Measurements from ENCODE around the gene TMCO6. TPM values are rescaled to one million over a fixed set of nuclear protein-coding genes. Genes with fewer than 3 reads are reported as not detected.

Gene TMCO6
- total RNA-seq, 1 experiment from 2014 or later: 24.1 TPM

GRCh38 chr5:140631831-140632365 is 7.4 kb upstream of the TMCO6 start:
- no TSS peak for BruUV-seq (replicated peaks)
- Histone ChIP-seq H3K27me3 (replicated peaks; ENCODE audit: insufficient read depth, low read depth, low read length, poor library complexity) (peaks cover 17% of the 10 kb centered on the region), H3K27ac (ENCODE audit: low read depth, low read length, poor library complexity, severe bottlenecking) (no peak overlapping the region), H3K9me3 (ENCODE audit: low read depth, low read length, poor library complexity, severe bottlenecking) (peaks cover 20% of the 10 kb centered on the region), H3K4me1 (ENCODE audit: insufficient read depth, low read length, poor library complexity, severe bottlenecking) (no peaks in the 10 kb centered on the region), H3K36me3 (ENCODE audit: insufficient read depth, low read length, poor library complexity, severe bottlenecking) (no peaks in the 10 kb centered on the region), H3K4me3 (ENCODE audit: low read depth, low read length, poor library complexity, severe bottlenecking) (peak overlapping the region; percentile 40)
- TF ChIP-seq, protein P1, sequence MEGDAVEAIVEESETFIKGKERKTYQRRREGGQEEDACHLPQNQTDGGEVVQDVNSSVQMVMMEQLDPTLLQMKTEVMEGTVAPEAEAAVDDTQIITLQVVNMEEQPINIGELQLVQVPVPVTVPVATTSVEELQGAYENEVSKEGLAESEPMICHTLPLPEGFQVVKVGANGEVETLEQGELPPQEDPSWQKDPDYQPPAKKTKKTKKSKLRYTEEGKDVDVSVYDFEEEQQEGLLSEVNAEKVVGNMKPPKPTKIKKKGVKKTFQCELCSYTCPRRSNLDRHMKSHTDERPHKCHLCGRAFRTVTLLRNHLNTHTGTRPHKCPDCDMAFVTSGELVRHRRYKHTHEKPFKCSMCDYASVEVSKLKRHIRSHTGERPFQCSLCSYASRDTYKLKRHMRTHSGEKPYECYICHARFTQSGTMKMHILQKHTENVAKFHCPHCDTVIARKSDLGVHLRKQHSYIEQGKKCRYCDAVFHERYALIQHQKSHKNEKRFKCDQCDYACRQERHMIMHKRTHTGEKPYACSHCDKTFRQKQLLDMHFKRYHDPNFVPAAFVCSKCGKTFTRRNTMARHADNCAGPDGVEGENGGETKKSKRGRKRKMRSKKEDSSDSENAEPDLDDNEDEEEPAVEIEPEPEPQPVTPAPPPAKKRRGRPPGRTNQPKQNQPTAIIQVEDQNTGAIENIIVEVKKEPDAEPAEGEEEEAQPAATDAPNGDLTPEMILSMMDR (conservative IDR thresholded peaks at IDR 0.05; ENCODE audit: low read depth, low read length): no peak
- TF ChIP-seq EZH2 (IDR thresholded peaks at IDR 0.05; ENCODE audit: borderline replicate concordance, low read depth, low read length, poor library complexity, severe bottlenecking): no peak
- DNase-seq (ENCODE audit: low spot score): no peak
- intact Hi-C loops (cut with micrococcal nuclease; ENCODE audit: unreplicated experiment): no loop called here
- POLR2A ChIA-PET (ENCODE audit: low non-redundant PET): no interaction called here
- CTCF ChIA-PET: no interaction called here

DNA sequence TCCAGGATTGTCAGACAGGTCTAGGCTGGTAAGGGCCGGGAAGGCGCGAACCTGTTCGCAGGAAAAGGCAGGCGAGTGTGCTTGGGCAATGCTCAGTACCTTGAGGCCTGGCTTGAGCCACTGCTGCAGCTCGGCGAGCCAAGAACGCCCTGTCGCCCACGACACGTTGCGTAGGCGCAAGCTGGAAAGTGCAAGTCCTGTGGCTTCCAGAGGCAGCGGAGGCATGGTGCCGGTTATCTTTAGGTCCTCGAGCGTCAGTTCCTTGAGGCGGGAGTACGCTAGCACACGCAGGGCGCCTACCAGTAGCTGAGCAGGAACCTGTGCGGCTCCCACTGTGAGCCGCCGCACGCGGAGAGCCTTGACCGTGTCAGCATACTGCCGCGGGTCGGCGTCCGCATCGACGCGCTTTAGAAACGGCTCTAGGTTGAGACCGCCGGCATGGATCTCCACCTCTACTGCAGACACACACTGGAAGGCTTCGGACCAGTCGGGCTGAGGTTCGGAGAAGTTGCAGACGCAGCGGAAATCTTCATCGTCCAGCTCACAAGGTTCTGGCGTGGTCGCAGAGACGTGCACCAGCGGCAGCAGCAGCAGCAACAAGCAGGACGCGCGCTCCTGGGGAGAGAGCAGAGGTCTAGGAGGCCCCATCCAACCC is 6.8 kb upstream of the TMCO6 start:
- BruUV-seq (replicated peaks): no TSS peak
- TF ChIP-seq, protein P1 (conservative IDR thresholded peaks at IDR 0.05; ENCODE audit: low read depth, low read length): no peak
- no peak for TF ChIP-seq EZH2 (IDR thresholded peaks at IDR 0.05; ENCODE audit: borderline replicate concordance, low read depth, low read length, poor library complexity, severe bottlenecking)
- ChIA-PET POLR2A (ENCODE audit: low non-redundant PET) (no interaction called here), CTCF (no interaction called here)
- H3K27me3 ChIP-seq (replicated peaks; ENCODE audit: insufficient read depth, low read depth, low read length, poor library complexity): peaks cover 17% of the 10 kb centered on the region
- intact Hi-C loops (cut with micrococcal nuclease; ENCODE audit: unreplicated experiment): no loop called here
- no peaks in the 10 kb centered on the region for H3K36me3 ChIP-seq (ENCODE audit: insufficient read depth, low read length, poor library complexity, severe bottlenecking)
- peak overlapping the region; percentile 40 for H3K4me3 ChIP-seq (ENCODE audit: low read depth, low read length, poor library complexity, severe bottlenecking)
- H3K27ac ChIP-seq (ENCODE audit: low read depth, low read length, poor library complexity, severe bottlenecking): no peak overlapping the region
- H3K4me1 ChIP-seq (ENCODE audit: insufficient read depth, low read length, poor library complexity, severe bottlenecking): no peaks in the 10 kb centered on the region
- peaks cover 14% of the 10 kb centered on the region for H3K9me3 ChIP-seq (ENCODE audit: low read depth, low read length, poor library complexity, severe bottlenecking)
- DNase-seq (ENCODE audit: low spot score): peak; percentile 33

DNA sequence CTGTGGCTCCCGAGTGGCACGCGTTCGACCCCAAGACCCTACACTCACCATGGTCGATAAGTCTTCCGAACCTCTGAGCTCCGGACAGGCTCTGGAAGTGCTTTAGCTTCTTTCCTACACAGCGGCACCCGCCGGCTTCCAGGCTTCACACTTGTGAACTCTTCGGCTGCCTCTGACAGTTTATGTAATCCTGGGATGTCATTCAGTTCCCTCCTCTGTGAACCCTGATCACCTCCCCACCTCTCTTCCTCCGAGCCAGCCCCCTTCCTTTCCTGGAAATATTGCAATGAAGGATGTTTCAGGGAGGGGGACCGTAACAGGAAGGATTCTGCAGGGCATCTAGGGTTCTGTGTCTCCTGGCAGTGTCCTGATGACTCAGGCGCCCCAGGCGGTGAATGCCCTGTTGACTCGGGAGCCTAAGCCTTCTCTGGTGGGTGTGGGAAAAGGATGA is 6.2 kb upstream of the TMCO6 start, which contains the start of gene CD14:
CD14 (minus strand) TSS at position 155 of the 451 bp plus-strand sequence; CDS start at position 51, 104 bp downstream.
- peak; percentile 38 for DNase-seq (ENCODE audit: low spot score)
- Histone ChIP-seq H3K36me3 (ENCODE audit: insufficient read depth, low read length, poor library complexity, severe bottlenecking) (no peaks in the 10 kb centered on the region), H3K9me3 (ENCODE audit: low read depth, low read length, poor library complexity, severe bottlenecking) (peaks cover 9% of the 10 kb centered on the region), H3K4me3 (ENCODE audit: low read depth, low read length, poor library complexity, severe bottlenecking) (peak within 1 kb of the TSS; percentile 40), H3K4me1 (ENCODE audit: insufficient read depth, low read length, poor library complexity, severe bottlenecking) (no peaks in the 10 kb centered on the region), H3K27me3 (replicated peaks; ENCODE audit: insufficient read depth, low read depth, low read length, poor library complexity) (peaks cover 17% of the 10 kb centered on the region), H3K27ac (ENCODE audit: low read depth, low read length, poor library complexity, severe bottlenecking) (no peak within 1 kb of the TSS)
- no TSS peak for BruUV-seq (replicated peaks)
- intact Hi-C loops (cut with micrococcal nuclease; ENCODE audit: unreplicated experiment): no loop called here
- ChIA-PET CTCF (no interaction called here), POLR2A (ENCODE audit: low non-redundant PET) (no interaction called here)
- TF ChIP-seq, protein P1 (conservative IDR thresholded peaks at IDR 0.05; ENCODE audit: low read depth, low read length): no peak
- TF ChIP-seq EZH2 (IDR thresholded peaks at IDR 0.05; ENCODE audit: borderline replicate concordance, low read depth, low read length, poor library complexity, severe bottlenecking): no peak

Measured in A673 (cell line).